HepG2 (cell line): ENCODE data around the gene SPATA25. TPM values are rescaled to one million over a fixed set of nuclear protein-coding genes. Genes with fewer than 3 reads are reported as not detected.

Experiments used
- CEBPZ ChIP-seq: IDR thresholded peaks from 2 replicates; pipeline ENCODE4 v1.6.1; 2012; ENCODE audit warnings: low read length, improper control_type of control experiment
- DNMT3B ChIP-seq: conservative IDR thresholded peaks from 2 replicates; pipeline ENCODE4 v1.6.1; 2016; ENCODE audit warnings: missing biosample characterization, control low read depth
- GATAD2A ChIP-seq: IDR thresholded peaks from 2 replicates; pipeline ENCODE4 v1.6.1; 2016
- GTF2F1 ChIP-seq: fragments of 150-350 bp; IDR thresholded peaks from 2 replicates; pipeline ENCODE4 v1.6.1; 2014; ENCODE audit warnings: low read length
- KLF11 ChIP-seq: IDR thresholded peaks from 2 replicates; pipeline ENCODE4 v1.6.1; 2016; ENCODE audit warnings: missing compliant biosample characterization
- KMT2A ChIP-seq: sonication (generic); formaldehyde crosslinking; IDR thresholded peaks from 2 replicates; pipeline ENCODE4 v1.4.0; 2020; ENCODE audit warnings: missing genetic modification reagents
- NCOA1 ChIP-seq: sonication (generic); formaldehyde crosslinking; IDR thresholded peaks from 2 replicates; pipeline ENCODE4 v1.9.0; 2021; ENCODE audit warnings: missing genetic modification reagents
- NFIC ChIP-seq: IDR thresholded peaks from 2 replicates; pipeline ENCODE4 v1.6.1; 2012; ENCODE audit warnings: mild to moderate bottlenecking, low read length, inconsistent platforms
- NPAS2 ChIP-seq: sonication (generic); formaldehyde crosslinking; IDR thresholded peaks from 2 replicates; pipeline ENCODE4 v1.8.0; 2022; ENCODE audit warnings: mild to moderate bottlenecking, missing genetic modification reagents, borderline replicate concordance
- NR2F6 ChIP-seq, 2 experiments: IDR thresholded peaks; 2 replicates each; pipeline ENCODE4 v1.6.1; 2016; ENCODE audit warnings: antibody characterized with exemption in 1 of 2, mild to moderate bottlenecking in 1 of 2
- POGZ ChIP-seq: sonication (generic); formaldehyde crosslinking; IDR thresholded peaks from 2 replicates; pipeline ENCODE4 v1.4.0; 2020; ENCODE audit warnings: mild to moderate bottlenecking, missing genetic modification reagents
- PPARG ChIP-seq: conservative IDR thresholded peaks from 2 replicates; pipeline ENCODE4 v1.6.1; 2016; ENCODE audit warnings: missing biosample characterization, missing genetic modification reagents
- PRMT3 ChIP-seq: sonication (generic); formaldehyde crosslinking; IDR thresholded peaks from 2 replicates; pipeline ENCODE4 v1.8.1; 2022; ENCODE audit warnings: low read depth, mild to moderate bottlenecking, moderate library complexity, missing genetic modification reagents, borderline replicate concordance
- SMAD3 ChIP-seq: sonication (generic); formaldehyde crosslinking; IDR thresholded peaks from 2 replicates; pipeline ENCODE4 v1.4.0; 2020; ENCODE audit warnings: missing genetic modification reagents
- SOX13 ChIP-seq, 3 experiments: fragments of 450-650 bp in 1 of 3; sonication (generic) in 1 of 3; formaldehyde crosslinking in 1 of 3; IDR thresholded peaks in 2 of 3; conservative IDR thresholded peaks in 1 of 3; 2 replicates each; pipeline versions ENCODE4 v1.5.0 to v1.6.1; 2016 to 2020; ENCODE audit warnings: antibody characterized with exemption in 1 of 3, mild to moderate bottlenecking in 1 of 3, missing compliant biosample characterization in 1 of 3, missing genetic modification reagents in 1 of 3, moderate library complexity in 1 of 3
- SOX5 ChIP-seq: IDR thresholded peaks from 2 replicates; pipeline ENCODE4 v1.6.1; 2016; ENCODE audit warnings: borderline replicate concordance
- SP4 ChIP-seq: sonication (generic); formaldehyde crosslinking; IDR thresholded peaks from 2 replicates; pipeline ENCODE4 v1.8.1; 2023; ENCODE audit warnings: mild to moderate bottlenecking, missing genetic modification reagents
- TCF12 ChIP-seq, 2 experiments: fragments of 450-650 bp in 1 of 2; sonication (generic) in 1 of 2; formaldehyde crosslinking in 1 of 2; IDR thresholded peaks; 2 replicates each; pipeline versions ENCODE4 v1.6.1 to v1.8.0; 2017 to 2022; ENCODE audit warnings: antibody characterized with exemption in 1 of 2, mild to moderate bottlenecking in 1 of 2, missing genetic modification reagents in 1 of 2, moderate library complexity in 1 of 2
- YEATS2 ChIP-seq: sonication (generic); formaldehyde crosslinking; IDR thresholded peaks from 2 replicates; pipeline ENCODE4 v1.4.0; 2020; ENCODE audit warnings: missing genetic modification reagents, borderline replicate concordance
- ZBTB38 ChIP-seq: sonication (generic); formaldehyde crosslinking; IDR thresholded peaks from 2 replicates; pipeline ENCODE4 v1.5.1; 2020; ENCODE audit warnings: mild to moderate bottlenecking, missing genetic modification reagents
- ZFP90 ChIP-seq: sonication (generic); formaldehyde crosslinking; IDR thresholded peaks from 2 replicates; pipeline ENCODE4 v1.8.0; 2022; ENCODE audit warnings: missing genetic modification reagents, mild to moderate bottlenecking, inconsistent platforms, borderline replicate concordance
- ZFX ChIP-seq: sonication (generic); formaldehyde crosslinking; IDR thresholded peaks from 2 replicates; pipeline ENCODE4 v1.4.0; 2020; ENCODE audit warnings: mild to moderate bottlenecking, low read depth, missing genetic modification reagents, moderate library complexity
- ZNF3 ChIP-seq: IDR thresholded peaks from 2 replicates; pipeline ENCODE4 v1.7.0; 2017; ENCODE audit warnings: inconsistent platforms
- ZNF451 ChIP-seq: sonication (generic); formaldehyde crosslinking; IDR thresholded peaks from 2 replicates; pipeline ENCODE4 v1.5.0; 2020; ENCODE audit warnings: mild to moderate bottlenecking, missing genetic modification reagents
- ZNF468 ChIP-seq: sonication (generic); formaldehyde crosslinking; IDR thresholded peaks from 2 replicates; pipeline ENCODE4 v1.8.0; 2022; ENCODE audit warnings: mild to moderate bottlenecking, moderate library complexity, missing genetic modification reagents
- ZNF557 ChIP-seq: sonication (generic); formaldehyde crosslinking; IDR thresholded peaks from 2 replicates; pipeline ENCODE4 v1.4.0; 2020; ENCODE audit warnings: missing genetic modification reagents
- ZNF652 ChIP-seq: IDR thresholded peaks from 2 replicates; pipeline ENCODE4 v1.6.1; 2016; ENCODE audit warnings: low read depth, borderline replicate concordance
- ZSCAN21 ChIP-seq: sonication (generic); formaldehyde crosslinking; IDR thresholded peaks from 2 replicates; pipeline ENCODE4 v1.8.0; 2022; ENCODE audit warnings: mild to moderate bottlenecking, missing genetic modification reagents, moderate library complexity, borderline replicate concordance
- ZSCAN30 ChIP-seq: sonication (generic); formaldehyde crosslinking; IDR thresholded peaks from 2 replicates; pipeline ENCODE4 v1.5.0; 2020; ENCODE audit warnings: mild to moderate bottlenecking, missing genetic modification reagents
- polyA plus RNA-seq, 8 experiments: library from polyadenylated mRNA; depleted of rRNA in 3 of 8; stranded (reverse) in 7 of 8; unstranded in 1 of 8; fragments of >200 nt; fragmentation: Illumina TruSeq in 4 of 8; extraction: Trizol in 4 of 8; gene quantifications; 2 replicates each; pipeline versions ENCODE4 v1.2.1 to v1.2.3, GENCODE V29; 2011 to 2016; ENCODE audit warnings: low read depth in 4 of 8, missing spikeins in 1 of 8, mixed read lengths in 1 of 8; ENCODE audit not compliant: insufficient read depth in 1 of 8
- total RNA-seq, 5 experiments: library from RNA; depleted of rRNA; stranded (reverse); fragments of >200 nt; fragmentation: Illumina TruSeq; extraction: Trizol; gene quantifications; 2 replicates each; pipeline ENCODE4 v1.2.3, GENCODE V29; 2016; ENCODE audit warnings: low read depth in 1 of 5

The SPATA25 gene
- total and polyA plus RNA-seq, 2 of the 13 experiments (the other 11 are each of a cell fraction or from before 2014, with no cell fraction given) = 4.8 to 7.6 TPM

DNA sequence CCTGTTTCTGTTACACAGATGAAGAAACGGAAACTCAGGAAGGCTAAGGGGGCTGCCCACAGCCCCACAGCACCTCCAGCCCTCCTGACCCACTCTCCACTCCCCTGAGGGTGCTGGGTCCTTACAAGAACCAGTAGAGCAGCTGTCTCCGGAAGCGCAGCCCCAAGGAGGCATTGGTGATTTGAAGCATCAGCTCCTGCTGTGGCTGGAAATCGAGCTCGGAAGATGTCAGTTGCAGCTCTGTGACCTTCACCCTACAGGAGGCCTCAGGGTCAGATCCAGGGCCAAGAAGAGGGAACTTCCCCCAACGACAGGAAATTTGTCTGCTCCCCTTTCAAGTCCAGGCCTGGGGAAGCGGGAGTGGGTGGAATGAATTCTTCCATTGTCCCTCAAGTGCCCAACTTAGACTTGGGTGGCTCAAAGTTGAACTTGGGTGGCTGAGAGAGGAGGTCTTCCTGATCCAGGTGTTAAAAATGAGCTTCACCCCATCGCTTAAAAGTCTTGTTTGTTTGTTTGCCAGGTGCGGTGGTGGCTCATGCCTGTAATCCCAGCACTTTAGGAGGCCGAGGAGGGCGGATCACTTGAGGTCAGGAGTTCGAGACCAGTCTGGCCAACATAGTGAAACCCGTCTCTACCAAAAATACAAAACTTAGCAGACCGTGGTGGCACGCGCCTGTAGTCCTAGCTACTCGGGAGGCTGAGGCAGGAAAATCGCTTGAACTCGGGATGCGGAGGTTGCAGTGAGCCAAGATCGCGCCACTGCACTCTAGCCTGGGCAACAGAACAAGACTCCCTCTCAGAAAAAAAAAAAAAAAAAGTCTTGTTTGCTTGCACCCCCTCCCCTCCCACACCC, 22.6 kb upstream of the SPATA25 start (continued):
- TF ChIP-seq CEBPZ (no peak), DNMT3B (CRISPR knock-in tag) (no peak), SOX5 (CRISPR knock-in tag) (peak; percentile 27; the same call in 1 of the 2 replicates), SMAD3 (no peak), ZNF468 (CRISPR knock-in tag) (no peak), GATAD2A (CRISPR knock-in tag) (peak; percentile 62), NFIC (no peak), POGZ (CRISPR knock-in tag) (no peak; the same call in 1 of the 2 replicates), PRMT3 (CRISPR knock-in tag) (0 out of 2 replicates have a peak, but pooled peaks have one; percentile 25), ZNF451 (CRISPR knock-in tag) (no peak), TCF12 (IDR thresholded peaks at IDR 0.05) (no peak), TCF12 (CRISPR knock-in tag; IDR thresholded peaks at IDR 0.05) (peak; percentile 60; the same call in 1 of the 2 replicates), ZNF3 (CRISPR knock-in tag) (no peak), KMT2A (peak; percentile 39; the same call in 1 of the 2 replicates), KLF11 (CRISPR knock-in tag) (peak; percentile 61; the same call in 1 of the 2 replicates), PPARG (CRISPR knock-in tag) (peak; percentile 96), ZNF652 (CRISPR knock-in tag) (no peak), ZFP90 (CRISPR knock-in tag) (peak; percentile 51; the same call in 1 of the 2 replicates), ZBTB38 (peak; percentile 66; the same call in 1 of the 2 replicates), NCOA1 (CRISPR knock-in tag) (no peak), NPAS2 (CRISPR knock-in tag) (no peak), SOX13 (IDR thresholded peaks at IDR 0.05) (0 out of 2 replicates have a peak, but pooled peaks have one; percentile 30), SOX13 (CRISPR knock-in tag; conservative IDR thresholded peaks at IDR 0.05 in 1 of 2, IDR thresholded peaks at IDR 0.05 in 1 of 2) (peak in 1 of 2 experiments; percentile 56; a peak in 2 of 4 replicates), YEATS2 (CRISPR knock-in tag) (0 out of 2 replicates have a peak, but pooled peaks have one; percentile 7), SP4 (CRISPR knock-in tag) (peak; percentile 64; the same call in 1 of the 2 replicates), ZNF557 (CRISPR knock-in tag) (0 out of 2 replicates have a peak, but pooled peaks have one; percentile 35), ZSCAN21 (0 out of 2 replicates have a peak, but pooled peaks have one; percentile 45), ZSCAN30 (CRISPR knock-in tag) (no peak), GTF2F1 (no peak), ZFX (CRISPR knock-in tag) (peak; percentile 31), NR2F6 (IDR thresholded peaks at IDR 0.05) (peak; percentile 95), NR2F6 (CRISPR knock-in tag; IDR thresholded peaks at IDR 0.05) (peak; percentile 93)
